HEK293 (cell line): ENCODE measurements around the gene HMGXB4.

Experiments
- CTCF ChIA-PET: fragments of 350-600 bp; formaldehyde crosslinking; extraction: SDS; loops from one replicate; lab custom pipeline; 2021; ENCODE audit warnings: antibody characterized with exemption; lab: Yijun Ruan, JAX
- POLR2A ChIA-PET: fragments of 300-600 bp; formaldehyde crosslinking; extraction: SDS; loops from one replicate; lab custom pipeline; 2020; ENCODE audit warnings: antibody characterized with exemption, inconsistent platforms; lab: Yijun Ruan, JAX
- H3K27ac ChIP-seq: fragments of 200-500 bp; sonication (Bioruptor generic); 2 replicates; pipeline ENCODE4 v1.5.1; 2014; ENCODE audit warnings: low read depth, low read length, control low read depth, inconsistent platforms; ENCODE audit errors: extremely low read depth
- H3K36me3 ChIP-seq, 2 experiments: fragments of 200-500 bp in 1 of 2; sonication (Bioruptor generic) in 1 of 2; 1 replicate in 1 of 2; 2 replicates in 1 of 2; pipeline ENCODE4 v1.5.1; 2014 to 2017; ENCODE audit warnings: inconsistent platforms in 2 of 2, low read length in 2 of 2; ENCODE audit not compliant: control insufficient read depth in 2 of 2, insufficient read depth in 1 of 2
- H3K4me1 ChIP-seq: fragments of 200-500 bp; sonication (Bioruptor generic); 2 replicates; pipeline ENCODE4 v1.5.1; 2014; ENCODE audit warnings: mild to moderate bottlenecking, low read length, inconsistent platforms; ENCODE audit not compliant: control insufficient read depth, insufficient read depth
- H3K4me3 ChIP-seq: 2 replicates; pipeline ENCODE4 v1.5.1; 2011; ENCODE audit warnings: low read depth, mild to moderate bottlenecking, control low read depth, low read length, moderate library complexity
- H3K9me3 ChIP-seq: fragments of 200-500 bp; sonication (Bioruptor generic); 2 replicates; pipeline ENCODE4 v1.5.1; 2014; ENCODE audit warnings: low read depth, low read length, inconsistent platforms; ENCODE audit not compliant: control insufficient read depth, insufficient read depth
- BCL11B ChIP-seq: fragments of 450-650 bp; formaldehyde crosslinking; IDR thresholded peaks from 2 replicates; pipeline ENCODE4 v1.5.1; 2016; ENCODE audit warnings: low read depth, missing biosample characterization, missing genetic modification characterization
- GLI4 ChIP-seq: fragments of 450-650 bp; formaldehyde crosslinking; IDR thresholded peaks from 2 replicates; pipeline ENCODE4 v1.5.1; 2016; ENCODE audit warnings: missing biosample characterization, missing genetic modification characterization
- IKZF3 ChIP-seq: fragments of 450-650 bp; IDR thresholded peaks from 2 replicates; pipeline ENCODE4 v1.5.0; 2018; ENCODE audit warnings: missing biosample characterization, mild to moderate bottlenecking, missing genetic modification characterization, moderate library complexity
- INSM2 ChIP-seq: fragments of 450-650 bp; formaldehyde crosslinking; IDR thresholded peaks from 2 replicates; pipeline ENCODE4 v1.5.1; 2016; ENCODE audit warnings: missing biosample characterization, missing genetic modification characterization
- MEIS1 ChIP-seq: sonication (generic); formaldehyde crosslinking; IDR thresholded peaks from 2 replicates; pipeline ENCODE4 v1.8.1; 2022; ENCODE audit warnings: missing genetic modification reagents, mild to moderate bottlenecking, borderline replicate concordance
- MYNN ChIP-seq: fragments of 450-650 bp; formaldehyde crosslinking; IDR thresholded peaks from 2 replicates; pipeline ENCODE4 v1.5.1; 2016; ENCODE audit warnings: missing biosample characterization, missing genetic modification characterization, borderline replicate concordance
- RBAK ChIP-seq: fragments of 450-650 bp; formaldehyde crosslinking; IDR thresholded peaks from 2 replicates; pipeline ENCODE4 v1.5.1; 2016; ENCODE audit warnings: missing biosample characterization, missing genetic modification characterization
- SP3 ChIP-seq: fragments of 450-650 bp; formaldehyde crosslinking; IDR thresholded peaks from 2 replicates; pipeline ENCODE4 v1.5.1; 2016; ENCODE audit warnings: missing biosample characterization, missing genetic modification characterization
- SP7 ChIP-seq: fragments of 450-650 bp; formaldehyde crosslinking; IDR thresholded peaks from 2 replicates; pipeline ENCODE4 v1.5.1; 2016; ENCODE audit warnings: missing biosample characterization, missing genetic modification characterization
- ZBTB17 ChIP-seq: fragments of 450-650 bp; formaldehyde crosslinking; IDR thresholded peaks from 2 replicates; pipeline ENCODE4 v1.5.1; 2016; ENCODE audit warnings: missing biosample characterization, missing genetic modification characterization
- ZBTB20 ChIP-seq: fragments of 450-650 bp; formaldehyde crosslinking; IDR thresholded peaks from 2 replicates; pipeline ENCODE4 v1.5.1; 2016; ENCODE audit warnings: missing biosample characterization, missing genetic modification characterization
- ZBTB49 ChIP-seq: fragments of 450-650 bp; formaldehyde crosslinking; IDR thresholded peaks from 2 replicates; pipeline ENCODE4 v1.5.1; 2016; ENCODE audit warnings: missing biosample characterization, missing genetic modification characterization, low read depth
- ZFP41 ChIP-seq: fragments of 450-650 bp; formaldehyde crosslinking; IDR thresholded peaks from 2 replicates; pipeline ENCODE4 v1.5.1; 2016; ENCODE audit warnings: missing biosample characterization, missing genetic modification characterization, borderline replicate concordance
- ZNF112 ChIP-seq: fragments of 450-650 bp; formaldehyde crosslinking; IDR thresholded peaks from 2 replicates; pipeline ENCODE4 v1.5.0; 2017; ENCODE audit warnings: missing biosample characterization, missing genetic modification characterization
- ZNF280D ChIP-seq: fragments of 450-650 bp; formaldehyde crosslinking; IDR thresholded peaks from 2 replicates; pipeline ENCODE4 v1.5.1; 2016; ENCODE audit warnings: missing biosample characterization, missing genetic modification characterization
- ZNF449 ChIP-seq: fragments of 450-650 bp; formaldehyde crosslinking; IDR thresholded peaks from 2 replicates; pipeline ENCODE4 v1.5.1; 2017; ENCODE audit warnings: missing biosample characterization, mild to moderate bottlenecking, missing genetic modification characterization, moderate library complexity
- ZNF624 ChIP-seq: fragments of 450-650 bp; formaldehyde crosslinking; IDR thresholded peaks from 2 replicates; pipeline ENCODE4 v1.5.1; 2017; ENCODE audit warnings: missing biosample characterization, missing genetic modification characterization
- ZNF677 ChIP-seq: fragments of 450-650 bp; IDR thresholded peaks from 2 replicates; pipeline ENCODE4 v1.5.0; 2018; ENCODE audit warnings: missing biosample characterization, mild to moderate bottlenecking, missing genetic modification characterization, moderate library complexity
- ZSCAN30 ChIP-seq: fragments of 450-650 bp; IDR thresholded peaks from 2 replicates; pipeline ENCODE4 v1.5.1; 2018; ENCODE audit warnings: missing biosample characterization, mild to moderate bottlenecking, missing genetic modification characterization, moderate library complexity

HMGXB4 gene

GRCh38 chr22:35218079-35218478 lies 39.2 kb upstream of the HMGXB4 start:
- TF ChIP-seq ZNF449 (tag by site-specific recombination), result peak; percentile 23; the same call in 1 of the 2 replicates
- no peak for TF ChIP-seq INSM2
- no peak for TF ChIP-seq ZSCAN30 (tag by site-specific recombination)
- TF ChIP-seq ZNF112 (tag by site-specific recombination), result no peak
- no peak for TF ChIP-seq SP3
- no peak for TF ChIP-seq GLI4
- TF ChIP-seq ZBTB49 (tag by site-specific recombination), result no peak
- no peak for TF ChIP-seq MYNN
- TF ChIP-seq RBAK (tag by site-specific recombination), result peak; percentile 65; the same call in 1 of the 2 replicates
- no peak for TF ChIP-seq ZNF280D
- TF ChIP-seq BCL11B (tag by site-specific recombination), result no peak
- CTCF ChIA-PET, result interaction anchor here (8.5 kb wide), 1 partner anchor 13 kb away, joined by 68 read pairs; no protein-coding TSS in a partner anchor

GRCh38 chr22:35219012-35219411 lies 38.3 kb upstream of the HMGXB4 start:
- POLR2A ChIA-PET, result no interaction called here
- H3K4me1 ChIP-seq, result no peaks in the 10 kb centered on the region
- CTCF ChIA-PET, result interaction anchor here (8.5 kb wide), 1 partner anchor 12 kb away, joined by 68 read pairs; no protein-coding TSS in a partner anchor
- peaks cover 0 to 13% of the 10 kb centered on the region in 2 experiments; a peak in 1 of 3 replicates for H3K36me3 ChIP-seq
- H3K27ac ChIP-seq, result no peak overlapping the region
- no peaks in the 10 kb centered on the region for H3K9me3 ChIP-seq
- H3K4me3 ChIP-seq, result no peak overlapping the region
- peak; percentile 65 for TF ChIP-seq ZBTB17 (tag by site-specific recombination)
- TF ChIP-seq IKZF3 (tag by site-specific recombination), result no peak

More at GRCh38 chr22:35218079-35218478, 39.2 kb upstream of the HMGXB4 start:
- Histone ChIP-seq H3K36me3 (peaks cover 0 to 20% of the 10 kb centered on the region in 2 experiments; a peak in 1 of 3 replicates), H3K4me3 (no peak overlapping the region), H3K9me3 (no peaks in the 10 kb centered on the region), H3K4me1 (no peaks in the 10 kb centered on the region), H3K27ac (no peak overlapping the region)
- POLR2A ChIA-PET, result no interaction called here

- H3K4me3 ChIP-seq, result no peak overlapping the region
- POLR2A ChIA-PET, result no interaction called here
- peaks cover 0 to 6% of the 10 kb centered on the region in 2 experiments; a peak in 1 of 3 replicates for H3K36me3 ChIP-seq
- H3K9me3 ChIP-seq, result no peaks in the 10 kb centered on the region
- H3K27ac ChIP-seq, result no peak overlapping the region
- no peaks in the 10 kb centered on the region for H3K4me1 ChIP-seq
- CTCF ChIA-PET, result interaction anchor here (0.6 to 8.5 kb wide), 2 partner anchors 11 to 276 kb away, joined by 3 to 68 read pairs; no protein-coding TSS in a partner anchor
- TF ChIP-seq MEIS1 (CRISPR knock-in tag), result no peak
- no peak for TF ChIP-seq ZBTB20 (tag by site-specific recombination)
- no peak for TF ChIP-seq ZFP41 (tag by site-specific recombination)
- TF ChIP-seq ZNF624 (tag by site-specific recombination), result no peak
- TF ChIP-seq ZNF280D, result no peak
- TF ChIP-seq SP7 (tag by site-specific recombination), result no peak
- TF ChIP-seq ZNF677 (tag by site-specific recombination), result no peak
These were observed 37.1 kb upstream of the HMGXB4 start for GRCh38 chr22:35220221-35220620.
